ENCODE data around the gene TNFRSF12A. TPM values are rescaled to one million over a fixed set of nuclear protein-coding genes. Genes with fewer than 3 reads are reported as not detected.

The TNFRSF12A gene
- polyA plus RNA-seq, 1 experiment = 282 TPM

GRCh38 chr16:3022684-3023414, 2.7 kb downstream of the TNFRSF12A start:
- POLR2A ChIA-PET = interaction anchor here (0.5 kb wide), 1 partner anchor 502 kb away, joined by 3 read pairs; no protein-coding TSS in a partner anchor
- CTCF ChIA-PET = interaction anchor here (0.8 to 6.3 kb wide), 7 partner anchors 9 to 155 kb away, joined by 3 to 78 read pairs (median 5); no protein-coding TSS in a partner anchor
- TF ChIP-seq, protein P1, sequence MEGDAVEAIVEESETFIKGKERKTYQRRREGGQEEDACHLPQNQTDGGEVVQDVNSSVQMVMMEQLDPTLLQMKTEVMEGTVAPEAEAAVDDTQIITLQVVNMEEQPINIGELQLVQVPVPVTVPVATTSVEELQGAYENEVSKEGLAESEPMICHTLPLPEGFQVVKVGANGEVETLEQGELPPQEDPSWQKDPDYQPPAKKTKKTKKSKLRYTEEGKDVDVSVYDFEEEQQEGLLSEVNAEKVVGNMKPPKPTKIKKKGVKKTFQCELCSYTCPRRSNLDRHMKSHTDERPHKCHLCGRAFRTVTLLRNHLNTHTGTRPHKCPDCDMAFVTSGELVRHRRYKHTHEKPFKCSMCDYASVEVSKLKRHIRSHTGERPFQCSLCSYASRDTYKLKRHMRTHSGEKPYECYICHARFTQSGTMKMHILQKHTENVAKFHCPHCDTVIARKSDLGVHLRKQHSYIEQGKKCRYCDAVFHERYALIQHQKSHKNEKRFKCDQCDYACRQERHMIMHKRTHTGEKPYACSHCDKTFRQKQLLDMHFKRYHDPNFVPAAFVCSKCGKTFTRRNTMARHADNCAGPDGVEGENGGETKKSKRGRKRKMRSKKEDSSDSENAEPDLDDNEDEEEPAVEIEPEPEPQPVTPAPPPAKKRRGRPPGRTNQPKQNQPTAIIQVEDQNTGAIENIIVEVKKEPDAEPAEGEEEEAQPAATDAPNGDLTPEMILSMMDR (IDR thresholded peaks at IDR 0.05; ENCODE audit: insufficient read depth, low read depth, low read length) = no peak
- peaks cover 28% of the 10 kb centered on the region for H3K36me3 ChIP-seq (ENCODE audit: control insufficient read depth, insufficient read depth, low read length)
- no peak for DNase-seq (ENCODE audit: low read depth)
- no peaks in the 10 kb centered on the region for H3K27me3 ChIP-seq (ENCODE audit: control insufficient read depth, insufficient read depth, low read length)
- H3K4me3 ChIP-seq (ENCODE audit: low read depth, low read length) = peak overlapping the region; percentile 59

DNA sequence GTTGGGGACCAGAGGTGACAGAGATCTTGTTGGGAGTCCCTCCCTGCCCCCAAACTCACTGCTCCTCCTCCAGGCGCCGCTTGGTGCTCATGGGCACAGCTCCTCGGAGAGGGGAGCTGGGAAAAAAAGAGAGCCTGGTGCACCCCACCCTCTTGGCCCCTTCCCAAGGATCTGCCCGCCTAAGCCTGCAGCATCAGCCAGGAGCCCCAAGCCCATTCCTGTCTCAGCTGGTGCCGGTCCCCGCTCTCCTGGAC, 3.2 kb downstream of the TNFRSF12A start:
- POLR2A ChIA-PET = interaction anchor here (0.5 kb wide), 1 partner anchor 502 kb away, joined by 3 read pairs; no protein-coding TSS in a partner anchor

GRCh38 chr16:3023669-3024478, 3.7 kb downstream of the TNFRSF12A start, which contains the start of the genes HCFC1R1 and THOC6:
TSS of gene HCFC1R1 (minus strand) at chr16:3023942. CDS start at chr16:3023941, 1 bp downstream.
TSS of gene THOC6 (plus strand) at chr16:3024035. CDS start at chr16:3024327, 292 bp downstream.
- Histone ChIP-seq H3K4me3 (ENCODE audit: low read depth, low read length) (peak within 1 kb of the TSS; percentile 59), H3K27me3 (ENCODE audit: control insufficient read depth, insufficient read depth, low read length) (peaks cover under 1% of the 10 kb centered on the region; the same call in 1 of the 2 replicates), H3K36me3 (ENCODE audit: control insufficient read depth, insufficient read depth, low read length) (peaks cover 28% of the 10 kb centered on the region)
- TF ChIP-seq, protein P1 (IDR thresholded peaks at IDR 0.05; ENCODE audit: insufficient read depth, low read depth, low read length) = no peak
- POLR2A ChIA-PET = interaction anchor here (0.5 kb wide), 1 partner anchor 76 kb away, joined by 4 read pairs; no protein-coding TSS in a partner anchor
- CTCF ChIA-PET = interaction anchor here (0.8 to 6.3 kb wide), 6 partner anchors 8 to 106 kb away, joined by 3 to 78 read pairs (median 4); partner anchors contain the start of gene CLDN9
- DNase-seq (ENCODE audit: low read depth) = peak; percentile 88

More for the DNA sequence above, 3.2 kb downstream of the TNFRSF12A start:
- no peaks in the 10 kb centered on the region for H3K27me3 ChIP-seq (ENCODE audit: control insufficient read depth, insufficient read depth, low read length)
- peak; percentile 49 for DNase-seq (ENCODE audit: low read depth)
- H3K4me3 ChIP-seq (ENCODE audit: low read depth, low read length) = peak overlapping the region; percentile 59
- H3K36me3 ChIP-seq (ENCODE audit: control insufficient read depth, insufficient read depth, low read length) = peaks cover 28% of the 10 kb centered on the region
- CTCF ChIA-PET = interaction anchor here (0.8 to 6.3 kb wide), 6 partner anchors 8 to 155 kb away, joined by 3 to 78 read pairs (median 4); no protein-coding TSS in a partner anchor
- TF ChIP-seq, protein P1 (IDR thresholded peaks at IDR 0.05; ENCODE audit: insufficient read depth, low read depth, low read length) = no peak

DNA sequence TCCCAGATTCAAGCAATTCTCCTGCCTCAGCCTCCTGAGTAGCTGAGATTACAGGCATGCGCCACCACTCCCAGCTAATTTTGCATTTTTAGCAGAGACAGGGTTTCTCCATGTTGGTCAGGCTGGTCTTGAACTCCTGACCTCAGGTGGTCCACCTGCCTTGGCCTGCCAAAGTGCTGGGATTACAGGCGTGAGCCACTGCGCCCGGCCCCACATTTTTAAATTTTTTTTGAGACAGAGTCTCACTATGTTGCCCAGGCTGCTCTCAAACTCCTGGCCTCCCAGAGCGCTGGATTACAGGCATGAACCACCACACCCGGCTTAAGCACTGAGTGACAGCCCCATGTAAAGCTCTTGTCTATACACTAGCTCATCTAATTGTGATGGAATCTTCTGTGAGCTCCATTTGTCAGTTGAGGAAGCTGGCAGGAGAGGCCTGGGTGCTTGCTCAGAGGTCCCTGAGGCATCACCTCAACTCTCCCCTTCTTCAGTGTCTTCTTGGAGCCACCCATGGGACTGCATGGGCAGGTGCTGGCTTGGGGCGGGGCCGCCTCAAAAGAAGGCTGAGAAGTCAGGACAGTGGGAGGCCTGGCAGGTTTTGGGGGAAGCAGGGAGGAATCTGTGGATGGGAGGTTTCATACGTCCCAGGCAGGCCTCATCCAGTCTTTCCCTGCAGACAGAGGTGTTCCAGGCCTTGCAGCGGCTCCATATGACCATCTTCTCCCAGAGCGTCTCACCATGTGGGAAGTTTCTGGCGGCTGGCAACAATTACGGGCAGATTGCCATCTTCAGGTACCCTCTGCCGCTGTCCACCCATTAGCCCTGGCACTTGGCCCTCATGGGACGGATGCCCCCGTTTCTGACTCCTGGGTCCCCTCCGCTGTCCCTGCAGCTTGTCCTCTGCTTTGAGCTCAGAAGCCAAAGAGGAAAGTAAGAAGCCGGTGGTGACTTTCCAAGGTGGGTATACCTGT, 5.1 kb downstream of the TNFRSF12A start:
- TF ChIP-seq, protein P1 (IDR thresholded peaks at IDR 0.05; ENCODE audit: insufficient read depth, low read depth, low read length) = no peak
- Histone ChIP-seq H3K27me3 (ENCODE audit: control insufficient read depth, insufficient read depth, low read length) (peaks cover 2% of the 10 kb centered on the region; the same call in 1 of the 2 replicates), H3K36me3 (ENCODE audit: control insufficient read depth, insufficient read depth, low read length) (peaks cover 28% of the 10 kb centered on the region), H3K4me3 (ENCODE audit: low read depth, low read length) (no peak overlapping the region)
- ChIA-PET POLR2A (interaction anchor here (0.6 to 0.7 kb wide), 2 partner anchors 811 to 990 kb away, joined by 4 to 21 read pairs; partner anchors contain the start of gene PGP), CTCF (interaction anchor here (1.5 to 9.4 kb wide), 2 partner anchors 17 to 22 kb away, joined by 8 to 97 read pairs; partner anchors contain the start of gene MMP25)
- DNase-seq (ENCODE audit: low read depth) = no peak
